ENCODE measurements around the gene CATSPERZ.

Gene CATSPERZ

DNA sequence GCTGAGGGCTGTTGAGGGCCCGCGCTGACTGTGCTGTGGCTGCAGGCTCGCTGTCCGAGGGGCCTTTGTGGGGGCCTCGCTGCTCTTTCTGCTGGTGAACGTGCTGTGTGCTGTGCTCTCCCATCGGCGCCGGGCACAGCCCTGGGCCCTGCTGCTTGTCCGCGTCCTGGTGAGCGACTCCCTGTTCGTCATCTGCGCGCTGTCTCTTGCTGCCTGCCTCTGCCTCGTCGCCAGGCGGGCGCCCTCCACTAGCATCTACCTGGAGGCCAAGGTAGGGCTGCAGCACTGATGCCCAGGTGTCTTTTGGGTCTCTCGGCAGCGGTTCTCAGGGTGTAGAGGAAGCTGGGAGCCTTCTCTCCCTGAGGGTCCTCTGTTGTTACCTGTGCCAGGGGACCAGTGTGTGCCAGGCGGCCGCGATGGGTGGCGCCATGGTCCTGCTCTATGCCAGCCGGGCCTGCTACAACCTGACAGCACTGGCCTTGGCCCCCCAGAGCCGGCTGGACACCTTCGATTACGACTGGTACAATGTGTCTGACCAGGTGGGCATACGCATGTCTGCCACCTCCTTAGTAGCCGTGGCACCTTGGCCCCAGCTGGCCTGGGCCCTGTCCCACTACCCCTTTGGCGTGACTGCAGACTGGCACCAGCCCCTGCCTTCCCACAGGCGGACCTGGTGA lies 12.3 kb upstream of the CATSPERZ start:
- H3K4me3 ChIP-seq (replicated peaks; ENCODE audit: low read depth, low read length): no peak overlapping the region
- TF ChIP-seq, protein P1, sequence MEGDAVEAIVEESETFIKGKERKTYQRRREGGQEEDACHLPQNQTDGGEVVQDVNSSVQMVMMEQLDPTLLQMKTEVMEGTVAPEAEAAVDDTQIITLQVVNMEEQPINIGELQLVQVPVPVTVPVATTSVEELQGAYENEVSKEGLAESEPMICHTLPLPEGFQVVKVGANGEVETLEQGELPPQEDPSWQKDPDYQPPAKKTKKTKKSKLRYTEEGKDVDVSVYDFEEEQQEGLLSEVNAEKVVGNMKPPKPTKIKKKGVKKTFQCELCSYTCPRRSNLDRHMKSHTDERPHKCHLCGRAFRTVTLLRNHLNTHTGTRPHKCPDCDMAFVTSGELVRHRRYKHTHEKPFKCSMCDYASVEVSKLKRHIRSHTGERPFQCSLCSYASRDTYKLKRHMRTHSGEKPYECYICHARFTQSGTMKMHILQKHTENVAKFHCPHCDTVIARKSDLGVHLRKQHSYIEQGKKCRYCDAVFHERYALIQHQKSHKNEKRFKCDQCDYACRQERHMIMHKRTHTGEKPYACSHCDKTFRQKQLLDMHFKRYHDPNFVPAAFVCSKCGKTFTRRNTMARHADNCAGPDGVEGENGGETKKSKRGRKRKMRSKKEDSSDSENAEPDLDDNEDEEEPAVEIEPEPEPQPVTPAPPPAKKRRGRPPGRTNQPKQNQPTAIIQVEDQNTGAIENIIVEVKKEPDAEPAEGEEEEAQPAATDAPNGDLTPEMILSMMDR (IDR thresholded peaks at IDR 0.05; ENCODE audit: low read length, missing control alignments): no peak

GRCh38 chr11:64288353-64288750 lies 11.8 kb upstream of the CATSPERZ start:
- H3K4me3 ChIP-seq (replicated peaks; ENCODE audit: low read depth, low read length): no peak overlapping the region
- TF ChIP-seq, protein P1 (IDR thresholded peaks at IDR 0.05; ENCODE audit: low read length, missing control alignments): no peak
- DNase-seq (ENCODE audit: low read depth): no peak

More for the DNA sequence above, 12.3 kb upstream of the CATSPERZ start:
- no peak for DNase-seq (ENCODE audit: low read depth)

- no peak for DNase-seq (ENCODE audit: low read depth)
- H3K4me3 ChIP-seq (replicated peaks; ENCODE audit: low read depth, low read length): no peak overlapping the region
- TF ChIP-seq, protein P1 (IDR thresholded peaks at IDR 0.05; ENCODE audit: low read length, missing control alignments): no peak
Measured at GRCh38 chr11:64289002-64289564, 11.1 kb upstream of the CATSPERZ start.

GRCh38 chr11:64290352-64291261 lies 9.6 kb upstream of the CATSPERZ start:
- H3K4me3 ChIP-seq (replicated peaks; ENCODE audit: low read depth, low read length): no peak overlapping the region
- DNase-seq (ENCODE audit: low read depth): no peak
- TF ChIP-seq, protein P1 (IDR thresholded peaks at IDR 0.05; ENCODE audit: low read length, missing control alignments): no peak

GRCh38 chr11:64291262-64291751 lies 8.9 kb upstream of the CATSPERZ start, which contains the start of gene KCNK4:
TSS of gene KCNK4 (plus strand) at chr11:64291302. CDS start at chr11:64293019, 1,717 bp downstream.
- H3K4me3 ChIP-seq (replicated peaks; ENCODE audit: low read depth, low read length): no peak within 1 kb of the TSS
- no peak for DNase-seq (ENCODE audit: low read depth)
- TF ChIP-seq, protein P1 (IDR thresholded peaks at IDR 0.05; ENCODE audit: low read length, missing control alignments): no peak

DNA sequence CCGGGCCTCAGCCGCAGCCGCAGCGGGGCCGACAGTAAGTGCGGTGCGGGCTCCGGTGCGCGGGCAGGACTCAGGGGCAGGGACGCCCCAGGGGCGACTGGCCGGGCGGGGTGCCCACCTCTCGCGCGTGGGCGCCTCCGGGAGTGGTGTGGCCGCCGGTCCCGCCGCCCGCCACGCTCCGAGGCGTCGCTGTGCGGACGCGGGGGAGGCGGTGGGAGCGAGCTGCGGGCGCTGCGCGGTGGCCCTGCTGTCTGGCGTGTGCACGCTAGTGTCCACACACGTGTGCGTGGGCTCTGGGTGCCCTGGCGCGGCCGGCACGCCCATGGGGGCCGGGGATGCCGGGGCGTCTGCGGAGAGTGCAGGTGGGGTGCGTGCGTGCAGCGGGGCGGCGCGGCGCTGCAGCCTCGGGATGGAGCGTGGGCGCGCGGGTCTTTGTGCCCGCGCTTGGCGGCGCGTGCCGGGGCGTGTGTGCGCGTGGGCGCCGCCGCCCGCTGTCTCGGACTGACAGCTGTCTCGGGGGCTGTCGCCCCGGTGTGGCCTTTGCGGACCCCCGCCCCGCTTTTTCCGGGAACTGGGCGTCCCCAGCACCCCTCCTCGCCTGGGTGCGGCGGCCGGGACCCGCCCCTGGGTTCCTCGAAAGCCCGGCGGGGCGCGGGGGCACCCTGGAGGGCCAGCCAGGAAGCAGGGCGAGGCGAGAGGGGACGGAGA lies 8.3 kb upstream of the CATSPERZ start:
- TF ChIP-seq, protein P1 (IDR thresholded peaks at IDR 0.05; ENCODE audit: low read length, missing control alignments): no peak
- no peak for DNase-seq (ENCODE audit: low read depth)
- no peak overlapping the region for H3K4me3 ChIP-seq (replicated peaks; ENCODE audit: low read depth, low read length)

Measured in fibroblast of pulmonary artery (primary cell).